K562 (cell line): Measurements from ENCODE around the gene TM7SF2. TPM values are rescaled to one million over a fixed set of nuclear protein-coding genes. Genes with fewer than 3 reads are reported as not detected.

Experiments used
- ARHGAP35 ChIP-seq: fragments of 450-650 bp; IDR thresholded peaks from 2 replicates; pipeline ENCODE4 v1.6.1; 2018; ENCODE audit not compliant: partially characterized antibody
- ARNT ChIP-seq, 2 experiments: fragments of 450-650 bp; IDR thresholded peaks; 2 replicates each; pipeline ENCODE4 v1.6.1; 2016; ENCODE audit warnings: mild to moderate bottlenecking in 1 of 2
- CAMTA2 ChIP-seq: fragments of 250-450 bp; sonication (Bioruptor Pico); conservative IDR thresholded peaks from 2 replicates; pipeline ENCODE4 v1.5.1; 2022
- CHD7 ChIP-seq: fragments of 200-600 bp; sonication (generic); IDR thresholded peaks from one replicate; pipeline ENCODE4 v1.6.1; 2012; ENCODE audit warnings: mild to moderate bottlenecking, low read depth, low read length, inconsistent platforms
- NELFE ChIP-seq: IDR thresholded peaks from 2 replicates; pipeline ENCODE4 v1.6.1; 2011; ENCODE audit warnings: mild to moderate bottlenecking; ENCODE audit not compliant: insufficient read depth, insufficient read length
- NONO ChIP-seq, 2 experiments: fragments of 200-400 bp in 1 of 2; fragments of 450-650 bp in 1 of 2; formaldehyde crosslinking in 1 of 2; IDR thresholded peaks; 2 replicates each; pipeline ENCODE4 v1.6.1; 2017; ENCODE audit warnings: low read depth in 2 of 2, mild to moderate bottlenecking in 2 of 2, moderate library complexity in 2 of 2, low read length in 1 of 2
- THAP7 ChIP-seq: fragments of 250-450 bp; sonication (Bioruptor Pico); IDR thresholded peaks from 2 replicates; pipeline ENCODE4 v1.5.0; 2021
- THRA ChIP-seq: fragments of 450-650 bp; IDR thresholded peaks from 2 replicates; pipeline ENCODE4 v1.6.1; 2017; ENCODE audit warnings: mild to moderate bottlenecking, moderate library complexity
- UBTF ChIP-seq, 2 experiments: IDR thresholded peaks; 2 replicates each; pipeline ENCODE4 v1.6.1; 2012; ENCODE audit warnings: improper control_type of control experiment in 2 of 2, low read depth in 2 of 2, low read length in 2 of 2, borderline replicate concordance in 1 of 2
- ZC3H11A ChIP-seq: IDR thresholded peaks from 2 replicates; pipeline ENCODE4 v1.6.1; 2012; ENCODE audit warnings: low read depth, low read length, improper control_type of control experiment
- polyA plus RNA-seq, 8 experiments: library from polyadenylated mRNA; depleted of rRNA in 4 of 8; stranded (reverse) in 5 of 8; unstranded in 3 of 8; fragments of >200 nt; fragmentation: Nextera tagmentation in 2 of 8; fragmentation: Illumina TruSeq in 1 of 8; extraction: Ambion mirVana in 2 of 8; extraction: Trizol in 1 of 8; gene quantifications; 2 replicates each; pipeline versions ENCODE4 v1.2.1 to v1.2.3, GENCODE V29; 2011 to 2014; ENCODE audit warnings: inconsistent platforms in 1 of 8, missing spikeins in 1 of 8
- total RNA-seq, 7 experiments: library from RNA; depleted of rRNA in 6 of 7; stranded (reverse); fragments of >200 nt in 6 of 7; fragmentation: Illumina TruSeq in 2 of 7; extraction: Trizol in 2 of 7; gene quantifications; 2 replicates each; pipeline versions ENCODE4 v1.2.1 to v1.2.3, GENCODE V29; 2011 to 2021; ENCODE audit warnings: low replicate concordance in 1 of 7

Gene TM7SF2
- total and polyA plus RNA-seq, 9 of the 15 experiments (the other 6 are each of a cell fraction or from before 2014, with no cell fraction given) = 1.2 to 22.0 (median 14.3) TPM

GRCh38 chr11:65111744-65112545 is at the start of gene TM7SF2 (continued):
- TF ChIP-seq CAMTA2 (CRISPR knock-in tag) (0 out of 2 replicates have a peak, but pooled peaks have one; percentile 52), NONO (IDR thresholded peaks at IDR 0.05; ENCODE audit: low read depth in 2 of 2, low read length in 1 of 2) (peak in 1 of 2 experiments; percentile 53; a peak in 1 of 4 replicates), UBTF (IDR thresholded peaks at IDR 0.05; ENCODE audit: borderline replicate concordance in 1 of 2, low read depth in 2 of 2, low read length in 2 of 2) (peak; percentile 82 to 97; a peak in 3 of 4 replicates), ZC3H11A (no peak), THAP7 (CRISPR knock-in tag) (peak; percentile 74; the same call in 1 of the 2 replicates), ARHGAP35 (peak; percentile 48), CHD7 (no peak), NELFE (no peak), ARNT (IDR thresholded peaks at IDR 0.05) (0 out of 4 replicates have a peak, but pooled peaks of 1 of the 2 experiments have one; percentile 41), THRA (no peak)
